ENCODE measurements around the gene MAP4K4. TPM values are rescaled to one million over a fixed set of nuclear protein-coding genes. Genes with fewer than 3 reads are reported as not detected.

MAP4K4 gene
- total and polyA plus RNA-seq, 2 of the 4 experiments (the other 2 are of a cell fraction) = 89.4 to 124 TPM

DNA sequence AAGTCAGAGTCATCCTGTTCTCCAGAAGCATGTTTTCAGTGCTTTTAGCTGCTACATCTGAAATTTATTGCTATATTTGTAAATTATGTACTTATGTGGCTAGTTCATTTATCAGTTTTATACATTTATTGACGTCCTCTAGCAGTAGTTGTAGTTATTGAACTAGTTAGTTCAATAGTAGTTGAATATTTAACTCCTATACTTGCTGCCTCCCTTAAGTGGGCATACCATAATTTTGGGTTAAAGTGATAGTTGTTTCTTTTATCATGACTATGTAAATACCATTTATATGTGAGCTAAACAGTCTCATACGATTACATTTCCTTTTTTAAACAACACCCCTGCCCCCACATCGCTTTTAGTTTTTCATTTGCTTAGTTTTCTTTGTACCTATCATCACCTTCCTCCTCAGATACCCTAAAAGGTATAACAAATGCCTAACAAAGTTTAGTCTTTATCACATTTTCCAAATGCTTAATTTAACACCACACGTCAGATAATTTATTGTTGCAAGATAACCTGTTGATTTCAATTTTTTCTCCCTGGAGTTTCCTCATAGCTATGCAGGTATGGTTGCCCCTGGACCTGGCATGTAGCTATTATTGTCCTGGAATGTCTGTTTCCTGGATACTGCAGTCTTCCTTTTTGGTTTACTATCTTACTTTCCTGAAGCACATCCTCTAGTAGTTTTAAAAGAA, 8.8 kb downstream of the MAP4K4 start (continued):
- TF ChIP-seq MAFK (IDR thresholded peaks at IDR 0.05; ENCODE audit: low read depth, low read length) = no peak
- TF ChIP-seq NFE2L2 (IDR thresholded peaks at IDR 0.05; ENCODE audit: low read depth, low read length) = no peak

DNA sequence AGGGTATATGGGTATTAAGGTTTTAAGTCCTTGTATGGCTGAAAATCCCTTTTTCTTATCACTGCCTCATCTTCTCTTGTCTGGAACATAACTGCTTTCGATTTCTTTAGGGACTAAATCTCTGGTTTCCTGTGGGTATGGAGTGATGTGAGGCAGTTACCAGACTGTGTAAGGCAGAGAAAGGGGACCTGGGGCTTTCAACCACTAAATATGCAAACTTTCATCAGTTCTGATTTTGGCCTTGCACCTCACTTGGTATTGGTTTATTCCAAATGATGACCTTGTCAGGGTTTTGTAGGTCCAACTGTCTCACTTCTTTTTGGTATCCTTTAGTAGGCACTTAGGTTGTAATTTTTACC, 9.3 kb downstream of the MAP4K4 start:
- intact Hi-C loops (cut with micrococcal nuclease) (no loop called here), in situ Hi-C loops (cut with MboI; ENCODE audit: low sequenced_read_pairs) (no loop called here), dilution Hi-C loops (cut with HindIII; ENCODE audit: low sequenced_read_pairs, unreplicated experiment) (no loop called here)
- Histone ChIP-seq H3K79me1 (ENCODE audit: low read depth in 1 of 2, low read length in 2 of 2) (peaks cover 0 to 70% of the 10 kb centered on the region in 2 experiments; a peak in 2 of 4 replicates), H4K5ac (ENCODE audit: low read depth, low read length) (no peak overlapping the region; the same call in 1 of the 2 replicates), H3K4ac (ENCODE audit: low read depth, low read length) (peak overlapping the region; percentile 5; the same call in 1 of the 2 replicates), H2BK120ac (ENCODE audit: low read depth, low read length) (no peak overlapping the region), H3K4me3 (ENCODE audit: insufficient read depth, low read depth, low read length) (no peak overlapping the region), H3K9me1 (ENCODE audit: insufficient read depth, low read length) (peaks cover 22% of the 10 kb centered on the region), H2BK15ac (ENCODE audit: low read depth, low read length) (no peak overlapping the region), H3K36me3 (ENCODE audit: control insufficient read depth, insufficient read depth, low read length) (peaks cover 9% of the 10 kb centered on the region), H3K4me1 (ENCODE audit: control insufficient read depth, insufficient read depth, low read length) (peaks cover 21% of the 10 kb centered on the region), H2AFZ (replicated peaks; ENCODE audit: low read length, poor library complexity) (no peak overlapping the region), H3K56ac (ENCODE audit: extremely low read depth, insufficient read depth, low read length) (no peak overlapping the region), H3K9ac (ENCODE audit: low read depth, low read length) (no peak overlapping the region), H2BK5ac (ENCODE audit: low read depth, low read length, poor library complexity, severe bottlenecking) (peak overlapping the region; percentile 13), H2AK9ac (replicated peaks; ENCODE audit: low read depth, low read length, poor library complexity) (no peak overlapping the region), H4K20me1 (ENCODE audit: insufficient read depth, low read length) (peaks cover 73% of the 10 kb centered on the region), H3K27ac (ENCODE audit: insufficient read depth, low read length) (no peak overlapping the region), H3K4me2 (ENCODE audit: low read depth, low read length) (peak overlapping the region; percentile 3; the same call in 1 of the 2 replicates), H3K23ac (ENCODE audit: low read depth, low read length) (peak overlapping the region; percentile 81), H3K27me3 (ENCODE audit: control insufficient read depth, insufficient read depth, low read length) (no peaks in the 10 kb centered on the region), H4K91ac (ENCODE audit: insufficient read depth, low read depth, low read length) (no peak overlapping the region), H2BK20ac (ENCODE audit: low read depth, low read length) (no peak overlapping the region), H3K9me3 (ENCODE audit: control insufficient read depth, insufficient read depth, low read length) (no peaks in the 10 kb centered on the region), H4K8ac (ENCODE audit: low read depth in 2 of 2, low read length in 2 of 2) (no peak overlapping the region), H3K18ac (ENCODE audit: low read depth, low read length) (0 out of 2 replicates have a peak overlapping the region, but pooled peaks have one; percentile 17), H3K14ac (replicated peaks; ENCODE audit: low read depth, low read length) (0 out of 2 replicates have a peak overlapping the region, but pooled peaks have one; percentile 25), H2AK5ac (ENCODE audit: low read depth, low read length) (no peak overlapping the region)
- POLR2A ChIA-PET (ENCODE audit: unreplicated experiment) = no interaction called here
- no peak for DNase-seq
- no TSS peak for BruUV-seq (replicated peaks)
- ATAC-seq (ENCODE audit: low read depth) = no peak
- CTCF ChIA-PET = no interaction called here
- no peak for TF ChIP-seq FOS (IDR thresholded peaks at IDR 0.05; ENCODE audit: low read depth, low read length)
- no CpG with 5 or more reads among the region's 1 CpG for WGBS, 2 experiments (ENCODE audit: extremely low coverage in 2 of 2, insufficient read length in 1 of 2)
